ENCODE results near the gene ZNF837.

The ZNF837 gene

DNA sequence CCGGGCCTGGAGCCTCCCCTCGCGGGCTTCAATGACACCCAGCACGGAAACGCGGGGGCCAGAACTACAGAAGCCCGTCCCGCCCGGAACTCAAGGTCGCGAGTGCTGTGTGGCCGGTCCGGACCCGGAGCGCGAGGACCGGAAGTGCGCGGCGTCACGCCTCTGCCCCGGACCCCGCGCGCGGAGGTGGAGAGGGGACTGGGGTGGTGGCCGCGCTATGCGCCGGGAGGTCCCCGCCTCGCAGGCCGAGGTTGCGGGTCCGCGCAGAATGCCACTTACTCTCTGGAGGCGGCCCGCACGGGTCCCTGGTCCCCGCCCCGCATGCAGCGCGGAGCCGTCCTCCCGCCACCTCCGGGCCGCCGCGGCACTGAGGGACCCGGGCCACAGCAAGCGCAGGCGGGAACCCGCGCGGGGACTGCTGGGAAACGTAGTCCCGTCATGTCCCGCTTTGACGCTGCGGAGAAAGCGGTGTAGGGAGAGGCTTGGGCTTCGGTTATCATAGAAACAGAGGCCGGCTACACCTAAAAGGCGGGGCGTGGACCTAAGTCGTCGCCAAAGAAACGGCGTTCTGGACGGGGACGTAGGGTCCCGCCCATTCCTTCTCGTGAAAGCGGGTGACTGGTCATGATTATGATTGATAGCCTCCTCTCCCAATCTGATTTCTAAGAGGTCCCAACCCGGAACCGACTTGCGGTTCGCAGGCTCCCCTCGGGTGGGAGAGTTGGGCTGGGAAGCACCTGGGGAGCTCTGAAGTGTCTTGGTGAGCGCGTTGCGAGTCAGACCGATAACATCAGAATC lies at the start of gene ZNF837 (continued):
- TF ChIP-seq ZNF518A (tag by site-specific recombination; conservative IDR thresholded peaks at IDR 0.05; ENCODE audit: low read depth) (peak; percentile 64), ZNF354C (tag by site-specific recombination; IDR thresholded peaks at IDR 0.05; ENCODE audit: borderline replicate concordance, low read depth) (no peak), ZNF280D (tag by site-specific recombination; IDR thresholded peaks at IDR 0.05) (0 out of 2 replicates have a peak, but pooled peaks have one; percentile 52), IKZF3 (tag by site-specific recombination; IDR thresholded peaks at IDR 0.05) (no peak), ZBTB8A (tag by site-specific recombination; IDR thresholded peaks at IDR 0.05) (peak; percentile 59), ZNF324 (tag by site-specific recombination; IDR thresholded peaks at IDR 0.05) (peak; percentile 79), ZNF747 (tag by site-specific recombination; IDR thresholded peaks at IDR 0.05) (no peak), ZNF19 (tag by site-specific recombination; IDR thresholded peaks at IDR 0.05; ENCODE audit: low read depth) (no peak), ZNF501 (tag by site-specific recombination; IDR thresholded peaks at IDR 0.05) (peak; percentile 94), REST (tag by site-specific recombination; IDR thresholded peaks at IDR 0.05) (0 out of 2 replicates have a peak, but pooled peaks have one; percentile 35), OVOL3 (tag by site-specific recombination; IDR thresholded peaks at IDR 0.05) (peak; percentile 79), ZNF513 (tag by site-specific recombination; IDR thresholded peaks at IDR 0.05) (peak; percentile 55; the same call in 1 of the 2 replicates), ZNF664 (tag by site-specific recombination; IDR thresholded peaks at IDR 0.05) (peak; percentile 47; the same call in 1 of the 2 replicates), ZNF335 (tag by site-specific recombination; conservative IDR thresholded peaks at IDR 0.05) (peak; percentile 95), ZNF560 (tag by site-specific recombination; IDR thresholded peaks at IDR 0.05; ENCODE audit: borderline replicate concordance) (0 out of 2 replicates have a peak, but pooled peaks have one; percentile 9), ZNF157 (tag by site-specific recombination; IDR thresholded peaks at IDR 0.05) (no peak)
- TF ChIP-seq, protein P1, sequence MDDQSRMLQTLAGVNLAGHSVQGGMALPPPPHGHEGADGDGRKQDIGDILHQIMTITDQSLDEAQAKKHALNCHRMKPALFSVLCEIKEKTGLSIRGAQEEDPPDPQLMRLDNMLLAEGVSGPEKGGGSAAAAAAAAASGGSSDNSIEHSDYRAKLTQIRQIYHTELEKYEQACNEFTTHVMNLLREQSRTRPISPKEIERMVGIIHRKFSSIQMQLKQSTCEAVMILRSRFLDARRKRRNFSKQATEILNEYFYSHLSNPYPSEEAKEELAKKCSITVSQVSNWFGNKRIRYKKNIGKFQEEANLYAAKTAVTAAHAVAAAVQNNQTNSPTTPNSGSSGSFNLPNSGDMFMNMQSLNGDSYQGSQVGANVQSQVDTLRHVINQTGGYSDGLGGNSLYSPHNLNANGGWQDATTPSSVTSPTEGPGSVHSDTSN (CRISPR knock-in tag; IDR thresholded peaks at IDR 0.05) = peak; percentile 97
- TF ChIP-seq, protein P2, sequence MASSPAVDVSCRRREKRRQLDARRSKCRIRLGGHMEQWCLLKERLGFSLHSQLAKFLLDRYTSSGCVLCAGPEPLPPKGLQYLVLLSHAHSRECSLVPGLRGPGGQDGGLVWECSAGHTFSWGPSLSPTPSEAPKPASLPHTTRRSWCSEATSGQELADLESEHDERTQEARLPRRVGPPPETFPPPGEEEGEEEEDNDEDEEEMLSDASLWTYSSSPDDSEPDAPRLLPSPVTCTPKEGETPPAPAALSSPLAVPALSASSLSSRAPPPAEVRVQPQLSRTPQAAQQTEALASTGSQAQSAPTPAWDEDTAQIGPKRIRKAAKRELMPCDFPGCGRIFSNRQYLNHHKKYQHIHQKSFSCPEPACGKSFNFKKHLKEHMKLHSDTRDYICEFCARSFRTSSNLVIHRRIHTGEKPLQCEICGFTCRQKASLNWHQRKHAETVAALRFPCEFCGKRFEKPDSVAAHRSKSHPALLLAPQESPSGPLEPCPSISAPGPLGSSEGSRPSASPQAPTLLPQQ (tag by site-specific recombination; IDR thresholded peaks at IDR 0.05) = peak; percentile 95

Data from HEK293 (cell line).